DND-41 (cell line): ENCODE results near the gene ELAPOR1.

Experiments used
- CTCF ChIP-seq: IDR thresholded peaks from 2 replicates; pipeline ENCODE4 v1.5.1; 2012; ENCODE audit warnings: borderline replicate concordance, low read length, moderate library complexity, mild to moderate bottlenecking; ENCODE audit not compliant: poor library complexity, severe bottlenecking; ENCODE audit errors: extremely low read depth
- EZH2 ChIP-seq: IDR thresholded peaks from 3 replicates; pipeline ENCODE4 v1.6.1; 2012; ENCODE audit warnings: borderline replicate concordance, low read depth, mild to moderate bottlenecking, moderate library complexity, low read length, inconsistent platforms; ENCODE audit not compliant: severe bottlenecking

GRCh38 chr1:109136766-109137165, 22.9 kb downstream of the ELAPOR1 start:
- TF ChIP-seq CTCF (no peak), EZH2 (no peak)
